GM18858 (cell line): ENCODE results near the gene CDH16.

Experiments used
- ATAC-seq: cut with Tn5 transposase; IDR thresholded peaks from one replicate; pipeline ENCODE4 v1.9.1; 2021; ENCODE audit not compliant: unreplicated experiment

Gene CDH16

GRCh38 chr16:66930189-66930588, 11.5 kb upstream of the CDH16 start:
- no peak for ATAC-seq

- no peak for ATAC-seq
Observed at GRCh38 chr16:66928702-66929388, 10.2 kb upstream of the CDH16 start.

- no peak for ATAC-seq
Observed at GRCh38 chr16:66927918-66928649, 9.4 kb upstream of the CDH16 start.

GRCh38 chr16:66926961-66927436, 8.3 kb upstream of the CDH16 start:
- no peak for ATAC-seq

GRCh38 chr16:66926171-66926947, 7.7 kb upstream of the CDH16 start:
- ATAC-seq, result no peak

DNA sequence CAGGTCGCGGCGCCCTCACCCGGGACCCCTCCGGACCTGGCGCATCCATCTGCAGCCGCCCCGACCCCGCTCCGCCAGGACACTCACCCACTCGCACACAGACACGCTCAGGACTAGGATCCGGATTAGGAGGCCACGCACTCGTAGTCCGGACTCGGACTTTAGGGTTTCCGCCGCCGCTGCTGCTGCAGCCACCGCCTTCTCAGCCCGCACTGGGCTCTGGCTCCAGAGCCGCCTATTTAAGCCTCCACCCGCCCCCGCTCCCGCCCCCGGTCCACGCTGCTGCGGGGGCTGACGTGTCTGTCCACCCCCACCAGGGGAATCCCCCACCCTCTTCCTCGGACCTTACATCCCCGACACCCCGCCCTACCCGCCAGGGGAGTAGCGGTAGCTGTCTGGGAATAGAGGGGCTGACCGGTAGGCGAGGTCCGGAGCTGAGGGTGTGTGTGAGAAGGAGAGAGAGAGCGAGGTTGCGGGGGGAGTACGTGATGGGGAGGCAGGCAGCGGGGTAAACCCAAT, 6.7 kb upstream of the CDH16 start, which contains the start of gene RRAD:
RRAD (minus strand) TSS at position 214 of the 519 bp plus-strand sequence. CDS start 356 bp downstream, outside the sequence.
- no peak for ATAC-seq

DNA sequence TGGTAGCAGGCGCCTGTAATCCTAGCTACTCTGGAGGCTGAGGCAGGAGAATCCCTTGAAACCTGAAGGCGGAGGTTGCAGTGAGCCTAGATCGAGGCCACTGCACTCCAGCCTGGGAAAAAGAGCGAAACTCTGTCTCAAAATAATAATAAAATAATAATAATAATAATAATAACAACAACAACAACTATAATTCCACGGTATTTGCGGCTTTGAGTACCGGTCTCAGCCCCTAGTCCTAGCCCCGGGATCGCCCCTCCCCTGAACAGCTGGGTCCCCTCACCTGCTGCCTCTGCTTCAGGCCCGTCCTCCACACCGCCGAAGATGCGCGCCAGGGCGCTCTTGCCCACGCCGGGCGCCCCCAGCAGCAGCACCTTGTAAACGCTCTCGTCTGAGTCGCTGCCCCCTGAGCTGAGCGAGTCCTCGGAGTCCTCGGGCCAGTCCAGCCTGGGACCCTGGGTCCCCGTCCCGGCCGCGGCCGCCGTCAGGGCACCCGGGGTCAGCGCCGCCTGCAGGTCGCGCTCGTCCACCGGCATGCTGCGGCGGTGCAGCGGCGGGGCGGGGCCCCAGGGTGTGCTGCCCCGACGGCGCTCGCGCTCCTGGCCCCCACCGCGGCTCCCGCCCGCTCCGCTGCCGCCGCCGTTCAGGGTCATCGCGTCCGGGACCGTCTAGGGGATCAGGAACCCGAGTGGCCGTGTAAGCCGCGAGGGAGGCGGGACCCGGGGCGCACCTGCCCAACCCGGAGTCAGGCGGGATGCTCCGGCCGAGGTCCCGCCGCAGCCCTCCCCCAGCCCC, 6.0 kb upstream of the CDH16 start:
- ATAC-seq, result no peak

DNA sequence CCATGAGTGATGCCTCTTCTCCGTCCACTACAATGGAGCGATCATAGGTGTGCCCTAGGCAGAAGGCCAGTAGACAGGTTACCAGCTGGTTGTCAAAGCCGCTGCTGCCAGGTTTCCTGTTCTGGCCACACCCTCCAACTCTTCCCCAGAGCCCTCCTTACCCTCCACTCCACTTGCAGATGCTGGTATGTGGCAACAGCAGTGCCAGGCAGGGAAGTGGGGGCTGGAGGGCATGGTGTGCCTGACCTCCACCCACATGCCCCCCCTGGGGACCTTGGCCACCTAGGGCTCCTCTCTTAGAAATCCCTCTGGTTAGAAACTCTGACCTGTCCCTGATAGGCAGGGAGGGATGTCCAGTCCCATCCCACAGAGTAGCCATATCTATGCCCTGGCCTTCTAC, 5.2 kb upstream of the CDH16 start:
- no peak for ATAC-seq

- no peak for ATAC-seq
Observed at GRCh38 chr16:66923247-66923731, 4.6 kb upstream of the CDH16 start.

DNA sequence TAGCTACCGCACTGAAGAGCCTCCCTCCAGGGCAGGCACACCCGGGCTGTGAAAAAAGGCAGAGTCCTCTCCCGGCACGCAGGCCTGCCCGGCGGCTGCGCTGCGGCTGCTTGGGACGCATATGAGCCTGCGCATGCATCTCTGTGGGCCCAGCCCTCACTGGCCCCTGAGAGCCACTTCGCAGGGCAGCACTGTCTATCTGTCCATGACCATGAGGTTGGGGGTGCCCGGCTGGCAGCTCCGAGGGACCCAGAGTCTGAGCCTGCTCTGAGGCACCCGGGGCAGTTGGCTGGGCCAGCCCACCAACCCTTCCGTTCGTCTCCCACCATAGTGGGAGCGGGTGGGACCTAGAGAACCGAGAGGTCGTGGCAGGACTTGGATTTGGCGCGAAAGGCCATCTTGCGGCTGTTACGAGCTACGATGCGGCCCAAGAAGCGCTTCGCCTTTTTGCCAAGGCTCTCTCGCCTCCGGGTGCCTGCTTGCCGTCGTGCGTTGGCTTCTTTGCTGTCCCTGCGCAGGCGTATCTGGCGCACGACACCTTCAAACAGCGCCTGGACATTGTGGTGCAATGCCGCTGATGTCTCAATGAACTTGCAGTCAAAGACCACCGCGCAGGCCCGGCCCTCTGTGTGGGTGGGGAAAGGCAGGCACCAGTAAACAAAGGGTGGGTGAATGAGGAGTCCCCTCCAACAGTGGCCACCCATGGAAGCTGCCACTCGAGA, 3.2 kb upstream of the CDH16 start:
- ATAC-seq, result no peak

DNA sequence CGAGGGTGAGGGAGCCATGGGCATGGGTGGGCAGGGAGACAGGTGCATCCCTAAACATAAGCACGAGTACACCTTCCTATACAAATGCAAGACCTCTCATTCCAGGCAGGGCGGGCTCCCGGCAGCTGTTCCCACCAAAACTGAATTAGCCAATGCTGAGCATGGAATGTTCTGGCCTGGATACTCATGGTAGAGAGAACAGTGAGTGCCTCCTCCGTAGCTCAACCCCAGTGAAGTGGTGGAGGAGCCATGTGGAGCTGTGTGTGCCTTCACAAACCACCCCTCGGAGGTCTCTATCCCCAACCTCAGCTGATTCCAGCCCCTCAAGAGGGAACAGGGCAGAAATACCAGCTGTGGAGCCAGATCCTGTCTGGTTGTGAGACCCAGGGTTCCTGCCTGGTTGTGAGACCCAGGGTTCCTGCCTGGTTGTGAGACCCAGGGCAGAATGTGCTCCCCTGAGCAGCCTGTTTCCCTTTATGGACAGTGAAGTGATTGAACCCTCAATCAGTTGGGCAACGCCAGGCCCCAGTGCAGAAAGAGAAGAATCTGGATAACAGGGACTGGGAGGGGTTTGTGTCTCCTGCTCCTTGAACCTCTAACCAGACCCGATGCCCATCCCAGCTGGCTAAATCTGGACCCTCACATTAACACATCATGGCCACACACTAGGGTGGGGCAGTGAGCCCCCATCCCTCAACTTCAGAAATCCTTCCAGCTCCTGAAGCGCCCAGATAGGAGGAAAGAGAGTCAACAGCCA, 2.4 kb upstream of the CDH16 start:
- ATAC-seq, result no peak

DNA sequence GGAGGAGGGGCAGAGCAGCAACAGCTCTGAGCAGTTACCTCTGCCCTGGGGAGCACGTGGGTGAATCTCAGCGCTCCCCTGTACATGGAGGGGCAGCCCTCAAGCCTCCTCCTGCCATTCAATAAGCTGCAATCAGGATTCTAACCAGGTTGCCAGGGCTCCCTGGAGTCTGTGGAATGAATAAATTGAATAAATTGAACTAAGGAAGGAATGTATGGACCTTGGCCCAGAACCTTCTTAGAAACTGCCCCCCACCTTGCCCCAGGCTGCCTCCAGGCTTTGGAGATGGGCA, 1.6 kb upstream of the CDH16 start:
- ATAC-seq, result no peak

- no peak for ATAC-seq
Observed at GRCh38 chr16:66919569-66920298, 1.0 kb upstream of the CDH16 start.

DNA sequence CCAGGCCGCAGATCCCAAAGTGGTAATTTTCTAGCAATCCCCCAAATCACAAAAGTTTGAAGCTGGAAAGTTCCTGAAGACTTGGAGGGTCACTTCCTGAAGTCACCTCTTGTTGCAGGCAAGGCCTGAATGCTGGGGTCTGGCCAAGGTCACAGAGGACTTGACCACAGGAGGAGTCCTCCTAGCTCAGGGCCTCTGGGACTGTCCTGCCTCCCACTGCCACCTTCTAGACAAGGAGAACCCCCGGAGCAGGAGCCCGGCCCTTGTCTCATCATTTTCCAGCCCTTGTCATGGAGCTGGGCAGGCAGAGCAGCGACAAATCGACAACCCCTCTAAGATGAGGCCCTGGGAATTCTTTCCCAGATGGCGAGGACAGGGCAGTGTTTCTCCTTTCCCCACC, 330 bp downstream of the CDH16 start:
- ATAC-seq, result no peak

GRCh38 chr16:66917741-66918140, 944 bp downstream of the CDH16 start:
- no peak for ATAC-seq

DNA sequence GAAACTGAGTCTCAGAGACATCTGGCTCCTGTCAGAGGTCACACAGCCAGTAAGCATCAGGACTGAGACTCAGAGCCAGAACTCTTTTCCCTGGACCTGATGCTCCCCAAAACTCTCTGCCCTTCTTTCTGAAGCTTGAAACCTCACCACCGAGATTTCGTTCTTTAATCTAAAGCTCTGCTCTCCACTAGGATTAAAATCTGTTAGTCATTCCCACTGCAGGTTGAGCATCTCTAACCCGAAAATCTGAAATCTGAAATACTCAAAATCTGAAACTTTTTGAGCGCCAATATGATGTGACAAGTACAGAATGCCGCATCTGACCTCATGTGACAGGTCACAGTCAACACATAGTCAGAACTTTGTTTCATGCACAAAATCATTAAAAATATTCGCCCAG, 2.2 kb downstream of the CDH16 start:
- no peak for ATAC-seq

DNA sequence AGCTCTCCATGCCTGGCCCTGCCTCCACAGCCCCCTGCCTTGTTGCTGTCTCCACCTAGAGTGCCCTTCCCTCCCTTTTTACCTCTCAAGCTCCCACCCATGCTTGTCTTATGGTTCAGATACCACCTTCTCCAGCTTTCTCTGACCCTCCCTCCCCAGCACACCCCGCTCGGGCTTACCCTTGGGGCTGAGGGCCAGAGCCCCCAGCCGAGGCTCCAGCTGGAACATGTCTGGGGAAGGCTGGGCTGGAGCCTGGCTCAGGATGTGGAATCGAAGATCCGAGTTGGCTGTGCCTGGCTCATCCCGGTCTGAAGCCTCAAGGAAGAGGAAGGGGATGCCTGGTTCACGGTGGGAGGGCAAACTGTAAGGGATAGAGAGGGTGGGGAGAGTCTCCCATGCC, 3.6 kb downstream of the CDH16 start:
- ATAC-seq, result no peak

DNA sequence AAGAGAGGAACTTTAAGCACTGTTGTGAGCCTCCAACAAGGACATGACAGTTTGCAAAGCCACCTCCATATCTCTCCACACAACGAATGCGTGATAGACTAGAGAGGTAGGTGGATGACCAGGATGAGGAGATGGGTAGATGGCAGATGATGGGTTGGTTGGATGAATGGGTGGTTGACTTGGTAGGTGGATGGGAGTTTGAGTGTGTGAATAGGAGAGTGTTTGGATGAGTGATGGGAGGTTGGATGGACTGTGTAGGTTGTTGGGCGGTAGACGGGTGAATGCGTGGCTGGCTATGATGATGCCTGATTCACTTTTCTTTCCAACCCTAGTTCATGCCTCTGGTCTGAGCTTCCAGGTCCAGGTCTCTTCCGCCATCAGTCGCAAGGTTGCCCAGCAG, 4.1 kb downstream of the CDH16 start:
- no peak for ATAC-seq

DNA sequence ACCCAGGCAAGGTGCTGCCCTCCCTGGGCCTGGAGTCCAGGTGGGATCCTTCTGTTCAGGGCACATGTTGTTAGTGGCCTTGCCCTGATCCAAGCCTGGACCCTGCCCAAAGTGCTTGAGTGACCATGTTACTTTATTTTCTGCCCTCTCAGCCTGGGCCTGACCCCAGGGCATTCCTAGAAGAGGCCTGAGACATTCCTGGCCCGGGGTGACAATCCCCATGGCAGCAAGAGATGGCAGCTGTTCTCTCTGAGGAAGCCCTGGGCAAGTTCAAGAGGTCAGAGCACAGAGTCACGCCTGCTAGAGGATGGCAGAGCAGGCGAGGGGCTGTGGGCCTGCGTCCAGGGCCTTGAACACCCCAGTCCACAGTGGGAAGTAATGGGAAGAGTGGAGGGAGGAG, 5.0 kb downstream of the CDH16 start:
- no peak for ATAC-seq
